ENCODE measurements around the gene CFAP99.

The CFAP99 gene

GRCh38 chr4:2393353-2394270, 25.1 kb upstream of the CFAP99 start:
- DNase-seq, result no peak

- DNase-seq, result no peak
These were observed 24.2 kb upstream of the CFAP99 start for GRCh38 chr4:2394528-2394927.

- DNase-seq, result no peak
These were observed 23.7 kb upstream of the CFAP99 start for GRCh38 chr4:2395038-2395437.

- DNase-seq, result no peak
These were observed 23.2 kb upstream of the CFAP99 start for GRCh38 chr4:2395584-2395983.

GRCh38 chr4:2396781-2397368, 21.9 kb upstream of the CFAP99 start:
- DNase-seq, result no peak

- no peak for DNase-seq
These were observed 21.0 kb upstream of the CFAP99 start for GRCh38 chr4:2397596-2398379.

GRCh38 chr4:2399216-2399615, 19.5 kb upstream of the CFAP99 start:
- DNase-seq, result no peak

GRCh38 chr4:2399631-2400190, 19.0 kb upstream of the CFAP99 start:
- no peak for DNase-seq

GRCh38 chr4:2400841-2401609, 17.7 kb upstream of the CFAP99 start:
- DNase-seq, result no peak

GRCh38 chr4:2401610-2401983, 17.2 kb upstream of the CFAP99 start:
- DNase-seq, result no peak

GRCh38 chr4:2402048-2402842, 16.5 kb upstream of the CFAP99 start:
- no peak for DNase-seq

- DNase-seq, result no peak
These were observed 15.8 kb upstream of the CFAP99 start for GRCh38 chr4:2402941-2403340.

GRCh38 chr4:2406406-2406805, 12.3 kb upstream of the CFAP99 start:
- no peak for DNase-seq

- DNase-seq, result no peak
These were observed 11.8 kb upstream of the CFAP99 start for GRCh38 chr4:2406920-2407319.

GRCh38 chr4:2407991-2408342, 10.8 kb upstream of the CFAP99 start:
- DNase-seq, result no peak

GRCh38 chr4:2408401-2408958, 10.3 kb upstream of the CFAP99 start:
- DNase-seq, result no peak

- no peak for DNase-seq
These were observed 9.8 kb upstream of the CFAP99 start for GRCh38 chr4:2408976-2409375.

GRCh38 chr4:2409381-2409783, 9.4 kb upstream of the CFAP99 start:
- DNase-seq, result no peak

- DNase-seq, result no peak
These were observed 6.8 kb upstream of the CFAP99 start for GRCh38 chr4:2411786-2412510.

GRCh38 chr4:2412534-2412884, 6.2 kb upstream of the CFAP99 start:
- DNase-seq, result no peak

Data from NCI-H1092 (cell line).